ENCODE results near the gene SCNN1A.

SCNN1A gene

DNA sequence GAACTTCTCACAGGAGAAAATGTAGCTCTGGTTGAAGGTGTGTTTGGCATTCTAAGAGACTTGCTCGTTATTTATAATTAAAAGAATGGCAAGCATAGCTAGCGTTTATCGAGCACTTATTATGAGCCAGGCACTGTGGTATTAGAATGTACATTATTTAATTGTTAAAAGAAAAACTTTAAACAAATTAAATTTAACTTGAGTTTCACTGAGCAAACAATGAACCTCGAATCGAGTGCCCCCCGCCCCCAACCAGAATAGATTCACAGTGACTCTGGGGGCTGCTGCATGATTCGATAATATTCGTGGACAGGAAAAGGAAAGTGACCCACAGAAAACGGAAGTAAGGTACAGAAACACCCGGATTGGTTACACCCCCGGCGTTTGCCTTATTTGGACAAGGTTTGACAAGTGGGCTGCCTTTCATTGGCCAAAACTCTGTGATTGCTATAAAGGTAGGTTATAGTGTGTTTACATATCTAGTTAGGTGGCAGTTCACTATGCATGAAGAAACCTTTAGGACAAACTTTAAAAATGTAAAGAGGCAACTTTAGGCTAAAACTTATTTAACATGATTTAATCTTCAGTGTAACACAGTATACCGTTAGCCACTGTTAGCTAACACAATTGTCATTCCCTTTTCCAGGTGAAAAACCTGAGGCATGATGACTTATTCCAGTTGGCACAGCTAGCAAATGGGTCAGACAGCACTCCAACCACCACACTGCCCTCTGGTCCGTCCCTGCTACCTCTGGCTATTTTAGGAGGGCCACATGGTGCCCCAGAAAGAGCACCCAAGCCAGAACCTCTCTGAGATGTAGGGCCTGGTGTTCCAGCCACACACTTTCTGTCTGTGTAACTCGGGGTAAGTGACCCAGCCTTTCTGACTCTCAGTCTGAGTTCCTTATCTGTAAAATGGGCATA, 7.1 kb downstream of the SCNN1A start:
- peak in 1 of 2 donors; percentile 26 for ATAC-seq

DNA sequence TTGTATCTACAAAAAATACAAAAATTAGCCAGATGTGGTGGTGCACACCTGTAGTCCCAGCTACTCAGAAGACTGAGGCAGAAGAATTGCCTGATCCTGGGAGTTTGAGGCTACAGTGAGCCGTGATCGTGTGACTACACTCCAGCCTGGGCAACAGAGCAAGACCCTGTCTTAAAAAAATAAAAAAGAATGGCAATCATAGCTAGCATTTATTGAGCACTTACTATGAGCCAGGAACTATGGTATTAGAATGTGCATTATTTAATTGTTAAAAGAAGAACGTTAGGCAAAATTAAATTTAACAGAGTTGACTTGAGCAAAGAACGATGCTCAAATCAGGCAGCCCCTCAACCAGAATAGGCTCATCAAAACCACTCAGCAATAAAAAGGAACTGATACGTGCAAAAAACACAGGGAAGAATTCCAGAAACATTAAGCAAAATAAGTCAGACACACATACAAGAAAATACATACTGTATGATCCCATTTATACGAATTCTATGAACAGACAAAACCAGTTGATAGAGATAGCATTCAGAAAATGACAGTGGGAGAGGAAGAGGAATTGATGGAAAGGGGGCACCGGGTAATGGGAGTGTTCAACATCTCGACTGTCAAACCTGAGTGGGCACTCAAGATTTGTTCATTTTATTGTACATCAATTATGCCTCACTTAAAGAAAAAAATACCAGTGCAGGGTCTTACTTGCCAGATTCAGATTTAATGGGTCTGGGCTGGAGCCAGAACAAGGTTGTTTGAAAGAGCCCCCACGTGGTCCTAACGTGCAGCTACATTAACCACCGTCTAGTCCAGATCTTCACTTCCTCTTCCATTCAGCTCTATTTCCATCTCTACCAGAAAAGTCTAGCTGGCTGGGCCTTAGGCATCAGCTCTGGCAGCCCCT, 8.0 kb downstream of the SCNN1A start:
- ATAC-seq: peak; percentile 59 to 62

DNA sequence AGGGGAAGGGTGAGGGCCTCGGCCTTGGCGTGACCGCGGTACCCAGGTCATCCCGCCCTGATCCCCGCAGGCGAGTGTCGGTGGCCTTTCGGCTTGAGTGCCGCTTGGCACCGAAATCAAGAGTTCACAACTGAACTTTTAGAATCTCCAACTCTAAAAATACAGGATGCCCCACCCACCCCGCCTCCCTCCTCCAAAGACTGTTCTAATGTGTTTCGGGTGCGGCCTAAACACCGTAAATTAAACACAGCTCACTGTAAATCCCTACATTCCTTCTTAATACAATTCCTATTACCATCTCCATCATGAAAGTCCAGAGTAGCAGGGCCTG, 11.4 kb downstream of the SCNN1A start:
- ATAC-seq: no peak

DNA sequence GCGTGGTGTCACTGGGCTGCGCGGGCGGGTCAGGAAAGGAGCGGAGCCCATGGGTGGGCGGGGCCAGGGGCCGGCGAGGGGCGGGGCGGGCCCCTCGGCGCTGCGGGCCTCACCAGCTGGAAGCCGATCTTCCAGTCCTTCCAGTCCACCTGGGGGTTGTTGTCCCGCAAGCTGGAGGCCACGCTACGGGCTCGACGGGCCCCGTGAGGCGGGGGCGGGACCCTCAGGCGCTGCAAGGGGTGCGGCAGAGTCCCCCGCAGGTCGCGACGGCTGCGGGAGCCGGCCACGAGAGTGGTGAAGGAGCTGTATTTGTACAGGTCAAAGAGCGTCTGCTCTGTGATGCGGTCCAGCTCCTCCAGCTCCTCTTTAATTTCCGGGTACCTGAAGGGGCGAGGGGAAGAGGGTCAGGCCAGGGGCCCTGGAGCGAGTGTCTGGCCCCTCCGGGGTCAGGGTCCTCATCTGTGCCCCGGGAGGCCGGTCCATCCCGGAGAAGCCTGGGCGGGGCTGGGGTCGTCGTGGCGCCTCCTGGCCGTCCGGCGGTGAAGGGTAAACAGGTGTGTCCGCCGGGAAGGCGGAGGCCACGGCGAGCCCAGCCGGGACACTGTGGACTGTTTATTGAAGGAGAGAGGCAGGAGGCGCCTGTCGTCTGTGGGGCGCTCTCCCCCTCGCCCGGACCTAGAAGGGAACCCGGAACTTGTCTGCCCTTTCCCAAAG, 11.9 kb downstream of the SCNN1A start:
- ATAC-seq: peak; percentile 77 to 84

DNA sequence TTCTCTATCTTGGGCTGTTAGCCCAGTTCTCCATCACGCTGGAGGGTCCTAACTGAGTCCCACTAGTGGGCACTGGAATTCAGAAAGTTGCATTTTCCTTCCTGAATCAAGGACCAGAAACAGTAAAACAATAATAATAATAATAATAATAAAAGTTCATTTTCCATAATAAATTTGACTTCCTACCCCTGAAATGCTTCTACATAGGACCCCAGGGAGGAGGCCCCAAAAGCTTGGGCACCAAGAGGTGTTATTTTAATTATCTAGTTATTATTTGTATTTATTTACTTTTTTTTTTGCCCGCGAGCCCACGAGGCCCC, 12.4 kb downstream of the SCNN1A start:
- no peak for ATAC-seq

DNA sequence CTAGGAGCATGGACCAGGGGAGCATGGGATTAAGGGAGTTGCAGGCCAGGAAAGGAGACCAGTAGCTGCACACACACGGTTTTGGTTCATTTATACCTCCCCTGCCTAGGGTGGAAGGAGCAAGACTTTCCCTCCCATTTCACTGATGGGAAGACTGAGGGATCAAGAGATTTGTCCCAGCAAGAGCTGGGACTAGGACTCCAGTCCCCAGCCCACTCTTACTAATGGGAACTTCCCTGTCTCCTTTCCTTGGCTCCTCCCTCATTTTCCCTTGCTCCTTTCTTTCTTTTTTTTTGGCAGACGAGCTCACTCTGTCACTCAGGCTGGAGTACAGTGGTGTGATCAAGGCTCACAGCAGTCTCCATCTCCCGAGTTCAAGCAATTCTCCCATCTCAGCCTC, 13.0 kb downstream of the SCNN1A start:
- no peak for ATAC-seq

DNA sequence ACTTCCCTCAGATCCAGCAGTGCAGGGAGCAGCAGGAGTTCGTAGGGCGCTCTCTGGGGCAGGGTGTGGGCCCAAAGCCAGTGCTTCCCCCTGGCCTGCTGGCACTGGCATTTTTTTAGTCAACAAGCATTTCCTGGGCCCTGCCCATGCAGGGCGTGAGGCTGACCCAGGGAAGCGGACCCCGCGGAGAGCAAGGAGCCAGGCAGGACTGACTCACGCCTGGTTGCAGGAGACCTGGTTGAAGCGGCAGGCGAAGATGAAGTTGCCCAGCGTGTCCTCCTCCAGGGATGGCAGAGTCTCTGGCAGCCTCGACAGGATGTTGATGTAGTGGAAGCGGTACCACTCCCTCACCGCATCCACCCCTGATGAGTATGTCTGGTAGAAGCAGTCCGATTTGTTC, 13.5 kb downstream of the SCNN1A start:
- ATAC-seq: no peak

DNA sequence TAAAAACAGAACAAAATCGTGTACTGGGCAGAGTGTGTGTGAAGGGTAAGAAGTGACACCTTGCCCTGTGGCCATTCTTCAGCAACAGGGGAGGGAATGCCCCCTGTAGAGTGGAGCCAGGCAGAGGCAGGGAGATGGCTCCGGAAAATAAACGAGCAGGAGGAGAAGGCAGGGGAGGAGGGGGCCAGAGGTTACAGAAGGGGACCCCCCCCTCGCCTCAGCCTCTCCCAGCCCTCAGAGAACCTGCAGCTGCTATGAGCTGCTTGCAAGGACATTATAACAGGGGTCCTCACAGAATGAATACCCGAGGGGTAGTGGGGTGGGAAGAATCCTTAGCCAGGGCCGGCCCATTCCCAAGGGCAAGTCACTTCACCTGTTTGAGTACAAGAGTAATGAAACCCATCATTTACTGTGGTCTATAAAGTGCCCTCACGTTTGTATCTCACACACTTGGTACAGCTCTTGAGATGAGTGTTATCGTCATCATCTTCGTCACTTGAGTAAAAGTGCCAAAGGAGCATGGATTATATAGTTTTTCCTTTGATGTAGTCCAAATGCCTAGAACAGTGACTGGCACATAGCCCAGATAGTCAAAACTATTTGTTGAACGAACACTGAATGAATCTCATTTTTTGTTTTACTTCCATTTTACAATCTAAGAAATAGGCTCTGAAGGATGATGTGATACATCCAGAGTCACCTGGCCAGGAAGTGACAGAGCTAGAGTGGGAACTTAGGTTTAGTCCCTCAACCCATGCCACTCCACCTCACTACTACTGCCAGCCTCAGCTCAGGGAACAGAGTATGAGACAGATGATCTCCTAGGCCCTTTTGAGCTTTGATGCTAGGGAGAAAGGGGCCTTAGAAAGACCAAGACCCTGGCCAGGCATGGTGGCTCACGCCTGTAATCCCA, 14.5 kb downstream of the SCNN1A start:
- peak; percentile 33 to 46 for ATAC-seq

DNA sequence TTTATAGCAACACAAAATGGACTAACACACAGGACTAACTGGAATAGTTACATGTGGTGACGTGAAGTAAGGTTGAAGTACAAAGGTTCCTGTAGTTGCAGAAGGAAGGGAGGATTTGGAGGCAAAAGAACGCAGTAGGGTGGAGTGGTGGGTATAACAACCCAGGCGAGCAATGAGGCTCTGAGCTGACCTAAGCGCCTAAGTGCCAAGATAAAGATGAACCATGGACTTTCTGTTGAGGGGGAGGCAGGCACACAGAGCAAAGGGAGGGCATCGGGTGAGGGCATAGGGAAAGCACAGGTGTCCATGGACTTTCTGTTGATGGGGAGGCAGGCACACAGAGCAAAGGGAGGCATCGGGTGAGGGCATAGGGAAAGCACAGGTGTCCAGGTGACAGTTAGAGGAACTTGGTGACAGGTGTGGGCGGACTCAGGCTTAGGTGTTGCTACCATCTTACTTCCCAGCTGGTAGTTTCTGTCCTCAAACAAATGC, 15.2 kb downstream of the SCNN1A start:
- no peak for ATAC-seq

DNA sequence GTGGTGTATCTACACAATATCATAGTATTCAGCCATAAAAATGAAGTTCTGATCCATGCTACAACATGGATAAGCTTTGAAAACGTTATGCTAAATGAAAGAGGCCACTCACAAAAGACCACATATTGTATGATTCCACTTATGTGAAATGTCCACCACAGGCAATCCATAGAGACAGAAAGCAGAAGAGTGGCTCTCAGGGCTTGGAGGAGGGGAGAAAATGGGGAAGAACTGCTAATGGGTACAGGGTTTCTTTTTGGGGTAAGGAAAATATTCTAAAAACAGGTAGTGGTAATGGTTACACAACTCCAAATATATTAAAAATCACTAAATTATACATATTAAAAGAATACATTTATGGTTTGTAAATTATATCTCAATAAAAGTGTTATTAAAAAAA, 16.5 kb downstream of the SCNN1A start:
- ATAC-seq: no peak

DNA sequence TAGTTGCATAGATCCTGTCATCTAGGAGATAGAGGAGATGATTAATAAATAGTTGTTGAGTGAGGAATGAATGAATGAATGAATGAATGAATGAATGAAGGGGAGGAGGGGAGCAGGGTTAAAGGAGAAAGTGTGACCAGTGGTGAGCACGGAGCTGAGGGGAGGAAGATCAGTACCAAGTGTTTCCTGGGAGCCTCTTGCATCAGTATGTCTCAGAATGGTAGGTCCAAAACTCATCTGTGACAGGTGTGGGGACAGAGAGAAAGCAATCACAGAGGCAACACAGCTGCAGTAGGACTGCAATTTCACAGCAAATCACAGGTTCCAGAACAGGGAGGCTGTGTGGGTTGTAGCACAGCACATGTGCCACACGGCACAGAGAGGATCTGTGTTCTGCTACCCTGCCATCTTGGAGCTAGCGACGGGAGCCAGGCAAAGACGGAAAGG, 19.0 kb downstream of the SCNN1A start:
- no peak for ATAC-seq

DNA sequence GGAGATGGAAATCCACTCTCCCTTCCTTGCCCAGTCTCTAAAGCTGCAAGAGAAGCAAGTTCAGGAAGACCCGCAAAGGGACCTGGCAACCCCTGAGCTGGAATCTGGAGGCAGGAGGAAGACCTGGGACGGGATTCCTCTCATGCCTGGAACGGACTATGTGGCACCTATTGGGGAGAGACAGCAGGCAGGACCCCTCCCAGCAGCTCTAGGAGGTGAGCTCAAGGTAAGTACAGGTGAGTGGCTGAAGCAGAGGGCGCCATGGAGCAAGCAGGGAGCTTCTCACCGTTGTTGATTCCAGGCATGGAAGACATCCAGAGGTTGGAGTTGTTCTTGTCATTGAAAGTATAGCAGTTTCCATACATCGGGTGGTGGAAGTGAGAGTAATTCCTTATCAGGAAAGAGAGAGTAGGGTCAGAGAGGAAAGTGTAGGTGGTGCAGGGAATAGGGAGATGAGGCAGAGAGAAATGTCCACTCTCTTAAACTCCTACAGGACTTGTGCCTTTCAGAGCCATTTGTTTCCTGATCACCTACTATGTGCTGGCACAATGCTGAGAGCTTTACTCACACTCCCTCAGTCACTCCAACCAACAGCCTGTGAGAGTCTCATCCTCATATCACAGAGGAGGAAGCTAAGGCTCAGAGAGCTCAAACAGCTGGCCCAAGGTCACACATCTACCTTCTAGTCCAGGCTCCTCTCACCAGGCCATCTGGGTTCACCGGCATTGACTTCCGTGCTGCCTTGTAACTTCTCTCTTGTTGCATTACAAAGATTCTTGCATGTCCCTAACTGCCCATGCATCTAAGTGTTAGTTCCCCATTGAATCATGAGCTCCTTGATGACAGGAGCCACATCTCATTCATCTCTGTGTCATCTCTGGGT, 19.6 kb downstream of the SCNN1A start:
- ATAC-seq: no peak

DNA sequence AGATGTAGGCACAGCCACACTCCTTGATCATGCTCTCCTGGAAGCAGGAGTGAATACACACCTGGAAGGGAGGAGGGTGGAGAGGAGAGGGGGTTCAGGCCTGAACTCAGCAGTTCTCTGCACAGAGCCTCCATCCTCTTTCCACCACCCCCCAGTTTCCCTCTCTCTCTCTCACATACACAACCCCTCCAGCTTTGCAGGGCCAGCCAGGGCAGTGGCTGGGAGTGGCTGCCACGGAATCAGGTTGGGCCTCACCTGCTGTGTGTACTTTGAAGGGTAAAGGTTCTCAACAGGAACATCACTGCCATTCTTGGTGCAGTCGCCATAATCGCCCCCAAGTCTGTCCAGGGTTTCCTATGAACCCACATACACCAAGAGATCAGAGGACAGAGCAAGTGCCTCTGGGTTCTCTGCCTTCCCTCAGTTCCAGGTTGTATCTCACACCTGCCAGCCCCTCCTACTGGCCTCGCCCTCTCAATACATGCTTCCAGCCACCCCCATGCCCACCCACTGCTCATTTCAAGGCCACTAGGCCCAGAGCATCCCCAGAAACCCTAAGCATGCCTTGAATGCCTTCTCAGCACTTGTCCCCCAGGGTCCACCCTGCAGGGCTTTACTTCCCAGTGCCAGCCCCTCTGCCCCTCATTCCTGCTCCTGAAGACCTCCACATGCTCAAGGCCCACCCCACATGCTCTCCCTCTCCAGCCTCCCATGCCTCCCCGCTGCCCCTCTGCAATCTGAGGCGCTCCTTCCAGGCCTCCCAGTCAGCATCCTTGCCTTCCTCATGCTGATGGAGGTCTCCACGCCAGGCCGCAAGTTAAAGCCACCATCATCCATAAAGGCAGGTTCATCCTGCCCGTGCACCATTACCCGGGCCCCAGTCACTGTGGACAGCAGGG, 20.6 kb downstream of the SCNN1A start:
- no peak for ATAC-seq

DNA sequence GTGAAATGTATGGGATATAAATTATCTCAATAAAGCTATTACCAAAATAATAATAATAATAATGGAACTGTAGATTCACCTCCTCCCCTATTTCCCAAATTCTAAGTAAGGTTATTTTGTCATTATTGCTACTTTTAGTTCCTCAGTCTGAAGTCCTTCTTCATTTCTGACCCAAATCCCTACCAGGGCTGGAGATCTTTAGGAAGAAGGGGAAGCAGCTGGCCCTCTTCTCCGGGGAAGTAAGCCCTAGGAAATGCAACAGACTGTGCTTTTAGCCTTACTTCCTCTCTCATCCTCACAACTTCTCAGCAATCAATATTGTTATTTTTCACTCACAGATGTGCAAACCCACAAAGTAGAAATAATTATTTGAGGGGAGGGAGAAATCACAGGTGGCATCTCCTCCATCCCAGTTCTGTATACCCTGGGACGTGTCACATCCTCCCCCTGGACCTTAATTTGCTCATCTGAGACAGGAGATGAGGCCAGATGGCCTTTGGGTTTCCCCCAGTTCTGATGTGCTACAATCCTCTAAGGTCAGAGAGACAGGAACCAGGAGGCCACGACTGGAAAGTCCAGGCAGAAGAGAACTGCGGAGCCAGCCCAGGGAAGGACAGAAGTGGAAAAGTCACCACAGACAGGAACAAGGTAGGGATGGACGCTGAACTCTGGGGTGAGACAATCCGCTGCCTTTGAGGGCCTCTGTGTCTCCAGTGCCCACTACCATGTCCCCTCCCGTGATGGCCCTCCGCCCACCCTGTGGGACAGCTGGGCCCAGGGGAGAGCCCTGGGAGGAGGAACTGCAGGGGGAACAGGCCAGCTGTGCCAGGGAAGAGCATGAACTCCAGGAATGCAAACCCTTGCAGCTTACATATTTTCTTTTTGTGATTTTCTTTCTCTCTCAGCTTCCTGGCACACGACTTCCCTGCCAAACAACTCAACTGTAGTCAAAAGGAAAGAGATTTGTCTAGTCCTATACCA, 22.9 kb downstream of the SCNN1A start:
- no peak for ATAC-seq

DNA sequence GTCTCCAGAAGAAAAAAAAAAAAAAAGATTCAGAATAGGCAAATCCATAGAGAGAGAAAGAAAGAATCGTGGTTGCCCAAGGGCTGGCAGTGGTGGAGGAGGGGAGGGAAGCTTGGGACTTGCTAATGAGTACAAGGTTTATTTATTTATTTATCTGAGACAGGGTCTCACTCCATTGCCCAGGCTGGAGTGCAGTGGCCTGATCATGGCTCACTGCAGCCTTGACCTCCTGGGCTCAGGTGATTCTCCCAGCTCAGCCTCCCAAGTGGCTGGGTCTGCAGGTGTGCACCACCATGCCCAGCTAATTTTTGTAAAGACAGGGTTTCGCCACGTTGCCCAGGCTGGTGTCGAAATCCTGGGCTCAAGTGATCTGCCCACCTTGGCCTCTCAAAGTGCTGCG, 23.7 kb downstream of the SCNN1A start:
- ATAC-seq: no peak

DNA sequence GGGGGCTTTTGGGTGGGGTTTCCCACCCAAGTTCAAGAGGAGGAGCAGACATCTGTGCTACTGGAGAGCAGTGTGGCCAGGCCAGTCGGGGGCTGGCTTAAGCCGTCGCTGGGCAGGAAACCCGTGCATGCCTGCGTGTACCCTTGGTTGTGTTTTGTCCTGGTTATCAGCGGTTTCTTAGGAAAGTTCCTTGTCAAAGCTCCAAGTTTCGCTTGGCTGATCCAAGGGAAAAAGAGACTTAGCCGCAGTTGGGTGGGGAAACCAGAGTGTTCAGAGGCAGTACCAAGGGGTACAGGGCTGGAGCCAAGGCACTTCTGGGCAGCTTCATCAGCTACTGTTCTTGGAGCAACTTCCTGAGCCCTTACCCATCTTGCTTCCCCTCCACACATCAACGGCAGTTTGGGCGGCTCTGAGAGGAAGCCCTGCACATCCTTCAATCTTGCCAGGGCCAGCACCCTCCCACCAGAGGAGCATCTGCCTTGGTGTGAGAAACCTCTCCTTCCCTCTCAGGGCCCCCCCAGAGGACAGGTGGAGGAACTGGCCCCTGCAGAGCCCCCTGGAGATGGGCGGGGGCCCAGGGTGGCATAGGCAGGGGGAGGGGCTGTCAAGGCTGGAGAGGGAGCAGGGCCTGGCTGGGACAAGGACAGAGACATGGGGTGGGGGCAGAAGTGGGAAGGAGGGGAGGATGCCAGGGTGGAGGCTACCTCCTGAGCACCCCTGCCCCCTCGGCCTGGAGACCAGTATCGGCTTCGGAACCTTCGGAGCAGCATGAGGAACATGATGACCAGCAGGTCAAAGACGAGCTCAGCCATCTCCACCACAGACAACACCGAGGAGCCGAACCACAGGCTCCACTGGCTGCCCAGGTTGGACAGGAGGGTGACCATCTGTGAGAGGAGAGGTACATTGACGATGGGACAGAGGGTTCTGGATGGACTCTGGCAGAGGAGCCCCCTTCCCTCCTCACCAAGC, 27.7 kb downstream of the SCNN1A start:
- ATAC-seq: no peak

DNA sequence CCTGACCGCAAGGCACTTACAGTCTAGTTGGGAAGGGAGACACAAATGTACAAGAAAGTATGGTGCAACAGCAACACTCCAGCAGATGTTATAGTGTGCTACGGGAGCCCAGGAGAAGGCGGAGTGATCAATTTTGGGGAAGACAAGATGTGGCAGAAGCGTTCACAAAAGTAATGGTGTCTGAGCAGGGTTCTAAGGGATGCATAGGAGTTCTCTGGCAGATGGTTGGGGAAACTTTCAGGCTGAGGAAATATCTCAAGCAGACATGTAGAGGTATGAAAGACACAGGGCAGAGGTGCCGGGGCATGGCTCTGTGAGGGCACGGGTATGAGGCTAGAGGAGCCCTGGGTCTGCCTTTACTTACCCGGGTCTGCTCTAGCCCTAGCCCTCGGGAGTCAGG, 28.4 kb downstream of the SCNN1A start:
- ATAC-seq: no peak

Measured in activated CD4-positive, CD25-positive, alpha-beta regulatory T cell treated with anti-CD3 and anti-CD28 coated beads, Interleukin-2, amount 50 U/mL, for 24 hours (primary cell).